ENCODE results near the gene ARHGAP10.

DNA sequence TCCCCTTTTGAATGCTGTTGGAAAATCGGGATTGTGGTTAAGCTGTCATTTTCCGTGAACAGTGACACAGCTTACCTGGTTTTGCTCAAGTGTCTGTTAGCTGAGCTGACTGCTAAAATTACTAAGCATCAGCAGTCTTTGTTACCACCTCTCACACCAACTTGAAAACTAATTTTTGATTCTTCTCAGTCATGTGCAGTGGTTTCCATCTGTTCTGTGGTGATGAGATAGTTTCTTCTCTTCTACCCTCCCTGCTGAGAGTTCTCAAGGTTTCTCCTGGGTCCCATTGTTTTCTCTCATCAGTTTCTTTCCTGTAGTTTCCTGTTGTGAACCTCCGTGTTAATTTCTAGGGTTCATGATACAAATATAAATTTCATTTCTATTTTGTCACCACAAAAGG lies 225.6 kb downstream of the ARHGAP10 start:
- TF ChIP-seq POLR2A (IDR thresholded peaks at IDR 0.05; ENCODE audit: low read length) (no peak), GATA1 (IDR thresholded peaks at IDR 0.05; ENCODE audit: low read depth, low read length) (no peak)

All from erythroblast (primary cell).